GM10847 (cell line): Measurements from ENCODE around the gene PNP.

ENCODE experiments used
- POLR2A ChIP-seq: IDR thresholded peaks from 2 replicates; pipeline ENCODE4 v1.6.1; 2011; ENCODE audit not compliant: insufficient read length; ENCODE audit errors: extremely low read depth

Gene PNP

DNA sequence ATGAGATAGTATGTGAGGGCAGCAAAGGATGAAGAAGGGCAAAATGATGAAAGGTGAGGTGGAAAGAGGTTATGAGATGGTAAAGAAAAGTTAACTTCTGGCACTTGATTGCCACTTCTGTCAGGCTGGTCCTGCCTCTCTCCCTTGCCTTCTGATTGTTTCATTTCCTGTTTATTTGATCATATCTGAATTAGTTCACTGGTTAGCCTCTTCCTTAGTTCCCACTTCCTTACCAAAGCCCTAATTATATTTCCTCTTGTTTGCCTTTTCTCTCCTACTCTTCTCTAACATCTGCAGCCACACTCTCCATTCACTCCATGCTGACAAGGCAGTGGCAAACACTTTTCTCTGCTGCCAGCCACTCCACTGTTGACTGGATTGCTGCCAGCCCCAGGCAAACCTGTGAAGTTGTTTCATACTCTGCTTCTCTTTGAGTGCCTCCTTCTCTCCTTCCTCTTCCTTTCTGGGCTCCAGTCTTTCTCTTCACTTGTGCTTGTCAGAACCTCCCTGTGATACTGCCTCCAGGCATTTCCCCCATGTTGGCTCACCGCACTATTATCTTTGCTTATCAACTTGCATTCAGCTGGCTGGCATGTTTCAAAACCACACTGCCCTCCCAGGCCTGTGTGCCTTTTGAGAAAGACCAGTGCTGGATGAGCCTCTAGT, 8.1 kb downstream of the PNP start:
- TF ChIP-seq POLR2A: no peak

DNA sequence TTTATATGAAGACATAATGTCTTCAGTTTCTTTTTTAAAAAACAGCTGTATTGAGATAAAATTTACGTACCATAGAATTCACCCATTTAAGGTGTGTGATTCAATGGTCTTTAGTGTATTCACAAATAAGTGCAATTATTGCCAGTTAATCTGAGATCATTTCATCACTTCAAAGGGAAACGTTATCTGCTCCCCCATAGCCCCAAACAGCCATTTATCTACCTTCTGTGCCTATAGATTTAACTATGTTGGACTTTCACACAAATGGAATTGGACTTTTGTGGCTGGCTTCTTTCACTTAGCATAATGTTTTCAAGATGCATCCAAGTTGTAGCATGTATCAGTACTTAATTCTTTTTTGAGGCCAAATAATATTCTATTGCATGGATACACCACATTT, 9.7 kb downstream of the PNP start:
- TF ChIP-seq POLR2A: no peak

DNA sequence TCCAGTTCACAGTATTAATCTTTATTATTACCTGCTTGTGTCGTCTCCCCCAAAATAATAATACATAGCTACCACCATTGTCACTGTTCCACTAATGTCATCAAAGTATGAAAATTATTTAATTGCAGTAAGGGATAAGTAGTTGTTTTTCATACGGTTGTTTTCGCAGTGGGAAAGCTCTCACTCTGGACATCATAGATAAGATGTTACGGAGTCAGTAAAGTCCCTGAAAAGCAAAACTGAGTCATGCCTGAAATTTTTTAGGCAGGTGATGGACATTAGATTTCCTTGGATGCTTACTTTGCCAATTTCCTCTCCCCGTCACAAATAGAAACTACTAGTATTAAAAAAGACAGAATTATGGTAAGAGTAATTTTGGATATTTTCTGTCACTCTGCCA, 13.2 kb downstream of the PNP start:
- TF ChIP-seq POLR2A: no peak

DNA sequence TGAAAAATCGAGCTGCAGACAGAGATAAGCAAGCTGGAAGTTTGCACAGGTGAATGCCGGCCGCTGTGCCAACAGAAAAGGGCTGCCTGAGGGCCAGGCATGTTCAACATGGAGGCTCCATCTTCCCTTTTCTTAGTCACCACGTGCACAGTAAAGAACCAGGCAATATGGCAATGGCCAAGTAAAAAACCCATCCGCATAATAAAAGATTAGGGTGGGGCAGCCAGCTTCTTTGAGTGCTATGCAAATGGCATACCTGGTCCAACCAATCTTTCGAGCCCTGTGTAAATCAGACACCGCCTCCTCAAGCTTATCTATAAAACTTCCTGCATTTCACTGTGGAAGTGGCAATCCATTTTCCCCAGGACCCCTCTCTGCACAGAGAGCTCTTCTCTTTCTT, 16.7 kb downstream of the PNP start:
- TF ChIP-seq POLR2A: no peak

DNA sequence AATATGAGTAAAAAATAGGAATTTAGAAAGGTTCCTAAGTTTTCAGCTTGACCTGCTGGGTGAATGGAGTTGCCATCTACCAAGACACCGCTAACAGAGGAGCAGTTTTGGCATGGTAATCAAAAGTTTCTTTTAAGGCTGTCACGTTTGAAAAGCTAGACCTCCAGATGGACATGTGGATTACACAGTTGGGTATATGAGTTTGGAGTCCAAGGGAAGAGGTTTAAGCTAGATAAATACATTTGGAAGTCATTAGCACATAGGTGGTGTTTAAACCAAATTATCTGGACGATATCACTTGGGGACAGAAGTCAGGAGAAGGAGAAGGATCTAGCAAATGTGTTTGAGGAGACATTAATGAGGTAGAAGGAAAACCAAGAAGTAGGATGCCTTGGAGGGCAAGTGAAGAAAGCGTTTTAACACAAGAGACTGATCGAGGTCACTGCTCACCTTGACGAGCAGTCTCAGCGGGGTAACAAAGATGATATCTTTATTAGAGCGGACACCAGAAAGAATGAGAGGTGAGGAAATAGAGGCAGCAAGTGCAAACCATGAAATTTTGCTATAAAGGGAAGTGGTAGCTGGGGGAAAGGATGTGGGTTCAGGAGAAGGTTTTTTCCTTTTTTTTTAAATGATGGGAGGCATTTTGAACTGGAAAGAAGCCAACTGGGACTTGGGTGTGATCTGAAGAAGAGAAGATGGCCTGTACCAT, 17.6 kb downstream of the PNP start:
- TF ChIP-seq POLR2A: no peak

DNA sequence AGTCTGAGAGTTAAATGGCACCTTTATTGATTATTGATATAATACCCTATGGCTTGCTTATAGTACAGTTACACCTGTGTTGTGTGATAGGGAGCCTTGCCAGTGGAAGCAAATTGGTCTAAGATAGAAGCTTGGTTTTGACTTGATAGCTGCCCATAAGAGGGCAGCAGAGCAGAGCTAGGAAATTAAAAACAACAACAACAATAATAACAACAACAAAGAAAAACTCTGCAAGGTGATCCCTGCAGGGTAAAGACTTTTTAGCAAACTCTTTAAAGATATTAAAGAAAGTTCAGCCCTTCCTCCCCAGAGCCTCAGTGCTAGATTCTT, 18.2 kb downstream of the PNP start:
- TF ChIP-seq POLR2A: no peak

DNA sequence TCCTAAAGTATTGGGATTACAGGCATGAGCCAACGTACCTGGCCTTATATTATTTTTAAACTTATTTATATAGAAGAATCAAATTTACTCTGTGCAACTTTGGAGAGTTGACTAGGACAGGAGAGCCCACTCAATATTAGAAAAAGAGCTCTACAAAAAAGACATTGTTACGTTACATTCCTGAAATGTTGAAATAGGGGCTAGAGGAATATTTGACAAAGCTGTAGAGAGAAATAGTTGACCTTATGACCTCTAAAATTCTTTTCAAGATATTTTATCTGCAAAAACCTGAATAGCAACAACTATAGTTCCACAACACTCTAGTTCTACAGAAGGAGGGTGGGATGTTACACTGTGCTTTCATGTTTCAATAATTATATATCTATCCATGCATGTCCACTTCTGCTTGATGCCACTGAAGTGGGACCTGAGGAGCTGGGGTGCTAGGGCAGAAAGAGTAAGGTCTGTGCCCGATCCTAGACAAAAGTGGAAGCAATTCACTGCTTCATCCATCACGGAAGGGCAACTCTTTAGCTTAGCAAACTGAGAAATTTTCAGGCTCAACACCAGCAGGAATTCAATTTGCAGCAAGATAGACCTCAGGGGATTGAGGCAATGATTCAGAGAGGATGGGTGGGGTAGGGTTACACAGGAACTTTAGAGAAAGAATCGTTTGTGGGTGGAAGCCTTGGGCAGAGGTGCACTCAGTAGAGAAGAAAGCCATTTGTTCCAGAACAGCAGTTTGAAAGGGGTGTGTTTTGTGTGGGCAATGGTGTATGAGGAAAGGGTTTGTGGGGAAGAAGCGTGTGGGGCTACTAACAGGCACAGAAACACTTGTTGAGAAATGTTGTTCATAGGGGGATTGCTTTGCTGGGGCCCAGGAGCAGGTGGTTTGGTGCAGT, 20.1 kb downstream of the PNP start:
- TF ChIP-seq POLR2A: no peak

DNA sequence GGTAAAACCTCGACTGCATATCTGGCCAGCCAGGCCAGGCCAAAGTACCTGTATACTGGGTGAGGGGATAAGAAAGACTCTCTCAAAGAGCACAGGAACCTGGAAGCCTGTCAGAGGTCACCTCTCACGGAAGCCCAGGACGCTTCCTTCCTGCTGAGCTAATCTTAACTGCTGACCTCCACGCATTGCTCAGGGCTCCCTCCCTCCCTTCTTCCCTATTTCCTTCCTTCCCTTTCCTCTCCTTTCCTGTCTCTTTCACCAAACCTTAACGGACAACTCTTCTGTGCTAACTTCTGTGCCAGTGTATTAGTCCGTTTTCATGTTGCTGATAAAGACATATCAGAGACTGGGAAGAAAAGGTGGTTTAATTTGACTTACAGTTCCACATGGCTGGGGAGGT, 21.4 kb downstream of the PNP start:
- no peak for TF ChIP-seq POLR2A

DNA sequence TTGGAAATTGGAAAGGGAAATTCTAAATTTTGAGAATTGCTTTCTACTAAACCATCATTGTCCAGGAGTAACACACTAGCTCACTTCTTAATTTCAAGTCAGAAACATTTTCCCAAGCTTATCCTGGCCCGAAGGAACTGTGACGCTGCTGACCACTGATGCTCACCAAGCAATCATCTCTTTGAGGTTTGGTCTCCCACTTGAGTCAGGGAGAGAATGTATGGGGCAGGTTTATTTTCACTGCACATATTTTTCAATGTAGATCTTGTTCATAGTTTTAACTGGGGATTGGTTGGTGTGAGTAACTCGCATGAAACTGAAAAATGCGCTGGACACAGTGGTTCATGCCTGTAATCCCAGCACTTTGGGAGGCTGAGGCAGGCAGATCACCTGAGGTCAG, 23.3 kb downstream of the PNP start:
- no peak for TF ChIP-seq POLR2A

DNA sequence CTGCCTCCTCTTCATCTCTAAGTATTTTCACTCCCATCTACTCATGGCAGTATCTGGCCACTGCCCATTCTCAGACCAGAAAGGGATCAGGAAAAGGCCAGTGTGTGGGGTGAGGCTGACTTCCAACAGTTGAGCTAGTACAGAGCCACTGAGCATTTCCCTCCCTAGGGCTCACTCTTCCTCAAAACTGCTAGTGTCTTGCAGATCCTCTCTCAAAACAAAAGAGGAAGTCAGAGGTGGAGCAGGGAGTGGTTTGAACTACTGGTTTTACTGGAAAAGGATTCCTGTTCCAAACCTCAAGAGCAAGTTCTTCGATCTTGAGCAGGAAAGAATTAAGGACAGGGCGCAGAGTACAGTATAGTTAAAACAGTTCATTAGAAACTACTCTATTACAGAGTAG, 24.4 kb downstream of the PNP start:
- TF ChIP-seq POLR2A: no peak

DNA sequence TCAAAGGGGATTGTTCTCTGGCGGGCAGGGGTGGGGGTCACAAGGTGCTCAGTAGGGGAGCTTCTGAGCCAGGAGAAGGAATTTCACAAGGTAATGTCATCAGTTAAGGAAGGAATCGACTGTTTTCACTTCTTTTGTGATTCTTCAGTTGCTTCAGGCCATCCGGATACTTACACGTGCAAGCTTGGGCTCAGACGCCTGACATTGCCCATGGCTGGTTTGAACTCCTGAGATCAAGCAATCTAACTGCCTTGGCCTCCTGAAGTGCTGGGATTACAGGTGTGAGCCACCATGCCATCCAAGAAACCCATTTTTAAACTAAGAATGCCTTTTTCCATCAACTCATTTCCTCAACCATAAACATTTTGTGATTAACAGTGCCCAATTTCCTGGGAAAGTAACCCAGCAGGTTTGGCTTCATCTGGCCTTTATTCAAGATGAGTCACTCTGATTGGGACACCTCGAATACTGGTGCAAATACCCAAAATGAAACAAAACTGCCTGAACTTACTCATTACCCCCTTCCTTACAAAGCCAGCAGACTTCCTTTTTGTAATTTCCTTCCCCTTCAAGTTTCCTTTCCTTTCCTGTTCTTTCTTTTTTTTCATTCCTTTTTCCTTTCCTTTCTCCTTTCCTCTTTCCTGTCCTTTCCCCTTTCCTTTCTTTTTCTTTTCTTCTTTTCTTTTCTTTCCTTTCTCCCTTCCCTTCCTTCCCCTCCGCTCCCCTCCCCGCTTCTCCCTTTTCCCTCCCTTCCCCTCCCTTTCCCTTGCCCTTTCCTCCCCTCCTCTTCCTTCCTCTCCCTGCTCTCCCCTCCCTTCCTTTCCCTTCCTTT, 25.9 kb downstream of the PNP start:
- TF ChIP-seq POLR2A: no peak

DNA sequence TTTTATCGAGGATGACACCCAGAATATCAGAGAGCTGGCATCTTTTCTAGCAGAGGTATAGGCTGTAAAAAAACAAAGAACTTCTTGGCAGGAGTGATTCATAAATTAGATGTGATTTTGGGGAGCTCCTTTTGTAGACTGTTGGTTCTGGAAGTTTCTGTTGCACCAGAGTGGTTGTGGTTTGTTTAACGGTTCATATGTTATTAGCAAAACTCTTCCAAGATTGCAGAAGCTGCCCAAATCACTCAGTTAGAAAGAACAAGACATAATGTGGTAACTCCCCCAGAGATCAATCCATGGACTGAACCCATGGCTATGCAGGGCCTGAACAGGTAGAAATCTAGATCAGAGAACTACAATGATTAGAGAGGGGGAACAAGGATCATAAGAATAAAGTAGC, 29.4 kb downstream of the PNP start:
- no peak for TF ChIP-seq POLR2A

DNA sequence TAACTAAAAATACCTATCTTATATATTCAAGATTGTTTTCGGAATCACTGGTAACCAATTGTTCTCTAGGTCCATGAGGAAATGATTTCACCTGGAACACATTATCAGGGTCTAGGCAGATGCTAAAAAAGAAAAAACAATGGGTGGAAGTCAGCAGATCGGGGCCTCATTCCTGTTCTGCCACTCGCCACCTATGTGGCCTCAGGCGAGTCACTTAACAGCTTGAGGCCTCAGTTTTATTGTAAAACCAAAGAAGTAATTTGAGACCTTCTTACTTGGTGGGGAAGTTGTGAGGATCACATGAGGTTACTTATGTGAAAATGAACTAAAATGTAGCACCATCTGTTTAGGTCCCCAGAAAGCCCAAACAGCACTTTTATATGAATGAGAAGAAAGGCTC, 29.9 kb downstream of the PNP start:
- TF ChIP-seq POLR2A: no peak

DNA sequence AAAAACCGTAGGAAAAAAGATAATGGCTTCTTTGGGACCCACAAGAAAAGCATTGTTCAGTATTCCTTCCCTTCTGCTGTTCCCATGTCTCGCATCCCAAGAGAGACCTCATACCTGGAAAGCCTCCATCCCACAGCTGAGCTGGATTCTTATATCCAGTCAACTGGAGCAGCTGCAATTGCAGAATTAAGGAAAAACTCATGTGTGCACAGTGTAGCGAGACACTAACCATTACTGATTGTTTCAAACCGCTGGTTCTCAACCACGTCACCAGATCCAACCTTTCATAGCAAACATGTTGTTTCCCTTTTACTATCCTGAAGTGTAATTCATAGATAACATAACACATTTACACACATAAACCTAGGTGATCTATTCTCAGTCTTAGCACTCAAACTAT, 30.7 kb downstream of the PNP start:
- TF ChIP-seq POLR2A: no peak

DNA sequence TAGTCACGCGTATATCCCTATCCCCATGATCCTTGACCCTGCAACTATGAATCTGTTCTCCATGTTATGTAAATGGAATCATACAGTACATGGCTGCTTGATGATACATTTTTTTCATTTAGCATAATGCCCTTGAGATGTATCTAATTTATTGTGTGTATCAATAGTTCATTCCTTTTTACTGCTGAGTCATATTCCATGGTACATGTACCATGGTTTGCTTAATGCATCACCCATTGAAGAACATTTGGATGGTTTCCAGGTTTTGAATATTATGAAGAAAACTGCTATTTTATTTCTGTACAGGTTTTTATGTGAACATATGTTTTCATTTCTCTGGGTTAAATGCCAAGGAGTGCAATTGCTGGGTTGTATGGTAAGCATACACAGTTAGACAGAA, 32.1 kb downstream of the PNP start:
- no peak for TF ChIP-seq POLR2A
